Sigmoid colon (tissue), 4 donors: ENCODE results near the gene SZT2.

Experiments
- POLR2A ChIP-seq, 2 donors: fragments of 450-650 bp; IDR thresholded peaks; one replicate each; pipeline ENCODE4 v1.6.1; 2016; ENCODE audit warnings: antibody characterized with exemption in 2 of 2, mild to moderate bottlenecking in 2 of 2, moderate library complexity in 2 of 2
- POLR2AphosphoS5 ChIP-seq, 4 donors: sonication (generic); formaldehyde crosslinking; IDR thresholded peaks; one replicate each; pipeline ENCODE4 v1.6.1; 2017; ENCODE audit warnings: antibody characterized with exemption in 4 of 4
- TF ChIP-seq, protein P1 (sequence below), 4 experiments: fragments of 450-650 bp in 3 of 4; fragments of 200-600 bp in 1 of 4; IDR thresholded peaks; one replicate each; pipeline ENCODE4 v1.5.1; 2016 to 2019; ENCODE audit warnings: antibody characterized with exemption in 4 of 4, mild to moderate bottlenecking in 3 of 4, moderate library complexity in 2 of 4

DNA sequence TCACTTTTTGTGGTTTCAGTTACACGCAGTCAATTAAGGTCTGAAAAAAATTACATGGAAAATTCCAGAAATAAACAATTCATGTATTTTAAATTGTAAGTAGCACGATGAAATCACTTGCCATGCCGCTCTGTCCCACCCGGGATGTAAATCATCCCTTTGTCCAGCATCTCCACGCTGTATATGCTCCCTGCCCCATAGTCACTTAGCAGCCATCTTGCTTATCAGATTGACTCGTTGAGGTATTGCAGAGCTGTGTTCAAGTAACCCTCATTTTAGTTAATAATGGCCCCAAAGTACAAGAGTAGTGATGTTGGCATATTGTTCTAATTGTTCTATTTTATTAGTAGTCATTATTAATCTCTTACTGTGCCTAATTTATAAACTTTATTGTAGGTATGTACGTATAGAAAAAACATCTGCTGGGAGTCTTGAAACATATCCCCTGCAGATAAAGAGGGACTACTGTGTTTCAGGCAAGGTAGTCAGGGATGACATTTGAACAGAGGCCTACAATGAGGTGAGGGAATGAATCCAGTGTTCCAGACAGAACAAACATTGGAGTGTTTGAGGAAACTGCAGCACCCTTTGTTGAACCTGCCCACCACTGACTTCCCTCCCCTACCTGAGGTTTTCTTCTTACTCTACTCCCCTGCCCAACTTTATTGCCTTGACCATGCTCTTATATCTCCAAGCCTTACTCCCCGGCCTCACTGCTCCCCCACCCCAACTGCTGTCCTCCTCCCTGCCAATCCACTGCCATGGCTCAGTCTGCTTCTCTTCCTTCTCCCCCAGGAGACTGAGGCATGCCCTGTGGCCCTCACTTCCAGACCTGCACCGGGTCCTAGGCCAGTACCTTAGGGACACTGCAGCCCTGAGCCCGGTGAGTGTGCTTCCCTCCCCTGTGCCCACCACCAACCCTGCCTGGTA, 38.0 kb upstream of the SZT2 start:
- TF ChIP-seq POLR2AphosphoS5 (IDR thresholded peaks at IDR 0.05) (no peak), POLR2A (IDR thresholded peaks at IDR 0.05) (no peak)
- TF ChIP-seq, protein P1, sequence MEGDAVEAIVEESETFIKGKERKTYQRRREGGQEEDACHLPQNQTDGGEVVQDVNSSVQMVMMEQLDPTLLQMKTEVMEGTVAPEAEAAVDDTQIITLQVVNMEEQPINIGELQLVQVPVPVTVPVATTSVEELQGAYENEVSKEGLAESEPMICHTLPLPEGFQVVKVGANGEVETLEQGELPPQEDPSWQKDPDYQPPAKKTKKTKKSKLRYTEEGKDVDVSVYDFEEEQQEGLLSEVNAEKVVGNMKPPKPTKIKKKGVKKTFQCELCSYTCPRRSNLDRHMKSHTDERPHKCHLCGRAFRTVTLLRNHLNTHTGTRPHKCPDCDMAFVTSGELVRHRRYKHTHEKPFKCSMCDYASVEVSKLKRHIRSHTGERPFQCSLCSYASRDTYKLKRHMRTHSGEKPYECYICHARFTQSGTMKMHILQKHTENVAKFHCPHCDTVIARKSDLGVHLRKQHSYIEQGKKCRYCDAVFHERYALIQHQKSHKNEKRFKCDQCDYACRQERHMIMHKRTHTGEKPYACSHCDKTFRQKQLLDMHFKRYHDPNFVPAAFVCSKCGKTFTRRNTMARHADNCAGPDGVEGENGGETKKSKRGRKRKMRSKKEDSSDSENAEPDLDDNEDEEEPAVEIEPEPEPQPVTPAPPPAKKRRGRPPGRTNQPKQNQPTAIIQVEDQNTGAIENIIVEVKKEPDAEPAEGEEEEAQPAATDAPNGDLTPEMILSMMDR (IDR thresholded peaks at IDR 0.05) = no peak
